ENCODE data around the gene TIMM13.

DNA sequence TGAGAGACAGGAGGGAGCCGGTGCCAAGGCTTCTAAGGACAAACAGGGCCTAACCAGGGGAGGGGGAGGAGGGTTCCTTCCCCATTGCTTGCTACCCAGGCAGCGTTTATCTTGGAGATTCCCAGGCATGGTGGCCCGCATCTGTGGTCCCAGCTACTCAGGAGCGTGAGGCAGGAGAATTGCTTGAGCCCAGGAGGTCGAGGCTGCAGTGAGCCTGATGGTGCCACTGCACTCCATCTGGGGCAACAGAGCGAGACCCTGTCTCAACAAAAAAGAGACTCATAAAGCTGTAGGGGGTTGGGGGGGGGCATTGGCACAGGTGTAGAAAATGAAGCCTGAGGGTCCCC, 11.4 kb downstream of the TIMM13 start:
- TF ChIP-seq, protein P1, sequence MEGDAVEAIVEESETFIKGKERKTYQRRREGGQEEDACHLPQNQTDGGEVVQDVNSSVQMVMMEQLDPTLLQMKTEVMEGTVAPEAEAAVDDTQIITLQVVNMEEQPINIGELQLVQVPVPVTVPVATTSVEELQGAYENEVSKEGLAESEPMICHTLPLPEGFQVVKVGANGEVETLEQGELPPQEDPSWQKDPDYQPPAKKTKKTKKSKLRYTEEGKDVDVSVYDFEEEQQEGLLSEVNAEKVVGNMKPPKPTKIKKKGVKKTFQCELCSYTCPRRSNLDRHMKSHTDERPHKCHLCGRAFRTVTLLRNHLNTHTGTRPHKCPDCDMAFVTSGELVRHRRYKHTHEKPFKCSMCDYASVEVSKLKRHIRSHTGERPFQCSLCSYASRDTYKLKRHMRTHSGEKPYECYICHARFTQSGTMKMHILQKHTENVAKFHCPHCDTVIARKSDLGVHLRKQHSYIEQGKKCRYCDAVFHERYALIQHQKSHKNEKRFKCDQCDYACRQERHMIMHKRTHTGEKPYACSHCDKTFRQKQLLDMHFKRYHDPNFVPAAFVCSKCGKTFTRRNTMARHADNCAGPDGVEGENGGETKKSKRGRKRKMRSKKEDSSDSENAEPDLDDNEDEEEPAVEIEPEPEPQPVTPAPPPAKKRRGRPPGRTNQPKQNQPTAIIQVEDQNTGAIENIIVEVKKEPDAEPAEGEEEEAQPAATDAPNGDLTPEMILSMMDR (IDR thresholded peaks at IDR 0.05; ENCODE audit: control extremely low read depth in 1 of 3, insufficient read depth in 1 of 3, low read depth in 1 of 3, low read length in 3 of 3) = no peak
- no peak for TF ChIP-seq CBX8 (IDR thresholded peaks at IDR 0.05; ENCODE audit: borderline replicate concordance, low read depth, low read length)
- TF ChIP-seq GTF2F1 (IDR thresholded peaks at IDR 0.05; ENCODE audit: borderline replicate concordance, low read depth, low read length) = no peak
- no peak for TF ChIP-seq YY1 (IDR thresholded peaks at IDR 0.05; ENCODE audit: low read depth, low read length)
- no peak for TF ChIP-seq EZH2 (IDR thresholded peaks at IDR 0.05; ENCODE audit: low read depth, low read length, severe bottlenecking)

All from H1 (cell line).